HEK293 (cell line): Measurements from ENCODE around the gene SPINK2.

ENCODE experiments used
- BCL11A ChIP-seq: fragments of 450-650 bp; formaldehyde crosslinking; IDR thresholded peaks from 2 replicates; pipeline ENCODE4 v1.5.1; 2016; ENCODE audit warnings: low read depth, missing biosample characterization, missing genetic modification characterization
- CTCF ChIP-seq: fragments of 450-650 bp; formaldehyde crosslinking; IDR thresholded peaks from 2 replicates; pipeline ENCODE4 v1.5.1; 2016; ENCODE audit warnings: missing biosample characterization, missing genetic modification characterization
- MEIS1 ChIP-seq: sonication (generic); formaldehyde crosslinking; IDR thresholded peaks from 2 replicates; pipeline ENCODE4 v1.8.1; 2022; ENCODE audit warnings: missing genetic modification reagents, mild to moderate bottlenecking, borderline replicate concordance
- OVOL3 ChIP-seq: fragments of 450-650 bp; formaldehyde crosslinking; IDR thresholded peaks from 2 replicates; pipeline ENCODE4 v1.5.1; 2016; ENCODE audit warnings: missing biosample characterization, missing genetic modification characterization
- PRDM2 ChIP-seq: fragments of 450-650 bp; formaldehyde crosslinking; IDR thresholded peaks from 2 replicates; pipeline ENCODE4 v1.5.1; 2016; ENCODE audit warnings: missing biosample characterization, missing genetic modification characterization, borderline replicate concordance
- SALL2 ChIP-seq: fragments of 450-650 bp; formaldehyde crosslinking; IDR thresholded peaks from 2 replicates; pipeline ENCODE4 v1.5.0; 2017; ENCODE audit warnings: missing biosample characterization, mild to moderate bottlenecking, missing genetic modification characterization, borderline replicate concordance
- ZBTB21 ChIP-seq: fragments of 450-650 bp; formaldehyde crosslinking; IDR thresholded peaks from 2 replicates; pipeline ENCODE4 v1.5.1; 2017; ENCODE audit warnings: missing biosample characterization, missing genetic modification characterization
- ZBTB7A ChIP-seq: fragments of 450-650 bp; formaldehyde crosslinking; IDR thresholded peaks from 2 replicates; pipeline ENCODE4 v1.5.1; 2016; ENCODE audit warnings: low read depth, missing biosample characterization, missing genetic modification characterization
- ZNF221 ChIP-seq: fragments of 450-650 bp; formaldehyde crosslinking; IDR thresholded peaks from 2 replicates; pipeline ENCODE4 v1.5.1; 2017; ENCODE audit warnings: missing biosample characterization, missing genetic modification characterization, borderline replicate concordance
- ZNF274 ChIP-seq, 2 experiments: fragments of 200-500 bp in 1 of 2; fragments of 450-650 bp in 1 of 2; sonication (Bioruptor generic) in 1 of 2; formaldehyde crosslinking in 1 of 2; IDR thresholded peaks; 2 replicates each; pipeline versions ENCODE4 v1.5.1 to v1.6.1; 2014 to 2016; ENCODE audit warnings: borderline replicate concordance in 1 of 2, inconsistent platforms in 1 of 2, low read length in 1 of 2, missing biosample characterization in 1 of 2, missing genetic modification characterization in 1 of 2
- ZNF629 ChIP-seq: fragments of 450-650 bp; formaldehyde crosslinking; IDR thresholded peaks from 2 replicates; pipeline ENCODE4 v1.5.1; 2017; ENCODE audit warnings: missing biosample characterization, missing genetic modification characterization
- ZNF692 ChIP-seq: fragments of 450-650 bp; formaldehyde crosslinking; IDR thresholded peaks from 2 replicates; pipeline ENCODE4 v1.5.1; 2016; ENCODE audit warnings: missing biosample characterization, missing genetic modification characterization
- ZNF792 ChIP-seq: fragments of 450-650 bp; formaldehyde crosslinking; IDR thresholded peaks from 2 replicates; pipeline ENCODE4 v1.5.1; 2016; ENCODE audit warnings: missing biosample characterization, missing genetic modification characterization

- TF ChIP-seq CTCF (tag by site-specific recombination), result no peak
- no peak for TF ChIP-seq ZNF274 (IDR thresholded peaks at IDR 0.05; ENCODE audit: low read length)
- TF ChIP-seq ZNF274 (tag by site-specific recombination; IDR thresholded peaks at IDR 0.05; ENCODE audit: borderline replicate concordance), result no peak
- no peak for TF ChIP-seq OVOL3
- no peak for TF ChIP-seq BCL11A (tag by site-specific recombination)
- no peak for TF ChIP-seq ZNF692 (tag by site-specific recombination)
- TF ChIP-seq PRDM2, result no peak
- TF ChIP-seq ZNF629 (tag by site-specific recombination), result no peak
- no peak for TF ChIP-seq ZNF221
- no peak for TF ChIP-seq ZBTB21 (tag by site-specific recombination)
- TF ChIP-seq ZBTB7A (tag by site-specific recombination), result no peak
- TF ChIP-seq MEIS1 (CRISPR knock-in tag), result no peak
- no peak for TF ChIP-seq SALL2 (tag by site-specific recombination)
- no peak for TF ChIP-seq ZNF792
Observed at GRCh38 chr4:56790691-56791091, 30.8 kb downstream of the SPINK2 start.
